GM12865 (cell line): ENCODE data around the gene CYP27A1.

Experiments used
- DNase-seq: peaks from one replicate; pipeline ENCODE4 v3.0.0; 2010; ENCODE audit warnings: low read depth
- H3K4me3 ChIP-seq: 2 replicates; pipeline ENCODE4 v1.5.1; 2011; ENCODE audit warnings: mild to moderate bottlenecking, low read depth, low read length, control low read depth
- CTCF ChIP-seq: IDR thresholded peaks from 2 replicates; pipeline ENCODE4 v1.5.1; 2011; ENCODE audit warnings: low read length, control low read depth, low read depth, inconsistent platforms; ENCODE audit not compliant: insufficient read depth; ENCODE audit errors: missing control alignments

Gene CYP27A1

GRCh38 chr2:218783688-218784087 is 1.7 kb downstream of the CYP27A1 start:
- no peak for TF ChIP-seq CTCF
- no peak overlapping the region for H3K4me3 ChIP-seq
- no peak for DNase-seq

GRCh38 chr2:218785103-218785502 is 3.2 kb downstream of the CYP27A1 start:
- DNase-seq: no peak
- H3K4me3 ChIP-seq: no peak overlapping the region
- no peak for TF ChIP-seq CTCF

GRCh38 chr2:218786133-218786532 is 4.2 kb downstream of the CYP27A1 start:
- DNase-seq: no peak
- no peak overlapping the region for H3K4me3 ChIP-seq
- no peak for TF ChIP-seq CTCF

DNA sequence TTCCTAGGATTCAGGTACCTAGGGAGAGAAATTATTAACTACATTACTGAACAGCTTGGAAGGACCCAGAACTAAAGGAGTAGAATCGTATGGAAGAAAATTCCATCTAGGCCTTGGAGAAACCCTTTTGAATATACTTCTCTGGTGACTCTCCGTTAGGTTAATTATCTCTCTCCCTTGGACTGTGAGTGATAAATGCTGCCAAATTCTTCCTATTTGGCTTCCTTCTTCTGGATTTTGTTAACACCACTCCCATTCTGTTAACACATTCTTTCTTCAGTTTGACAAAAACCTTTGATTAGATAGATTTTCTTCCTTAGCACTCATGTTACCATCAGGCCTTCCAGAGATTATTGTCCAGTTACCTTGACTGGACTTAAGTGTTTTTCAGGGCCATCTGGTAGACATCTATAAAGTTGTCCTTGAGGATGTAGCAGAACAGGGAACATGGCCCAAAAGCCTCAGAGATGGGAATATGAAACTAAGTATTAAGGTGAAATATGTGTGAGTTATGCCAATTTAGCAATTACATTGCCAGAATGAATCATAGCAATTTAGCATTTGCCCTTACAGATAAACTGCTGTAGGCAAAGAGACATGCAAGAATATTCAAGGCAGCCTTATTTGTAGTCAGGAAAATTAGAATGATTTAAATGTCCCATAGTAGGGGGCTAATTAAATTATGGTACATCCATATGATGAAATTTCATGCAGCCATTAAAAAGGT is 6.7 kb downstream of the CYP27A1 start:
- no peak for DNase-seq
- H3K4me3 ChIP-seq: no peak overlapping the region
- no peak for TF ChIP-seq CTCF

GRCh38 chr2:218792433-218792832 is 10.5 kb downstream of the CYP27A1 start:
- no peak for TF ChIP-seq CTCF
- DNase-seq: no peak
- no peak overlapping the region for H3K4me3 ChIP-seq

DNA sequence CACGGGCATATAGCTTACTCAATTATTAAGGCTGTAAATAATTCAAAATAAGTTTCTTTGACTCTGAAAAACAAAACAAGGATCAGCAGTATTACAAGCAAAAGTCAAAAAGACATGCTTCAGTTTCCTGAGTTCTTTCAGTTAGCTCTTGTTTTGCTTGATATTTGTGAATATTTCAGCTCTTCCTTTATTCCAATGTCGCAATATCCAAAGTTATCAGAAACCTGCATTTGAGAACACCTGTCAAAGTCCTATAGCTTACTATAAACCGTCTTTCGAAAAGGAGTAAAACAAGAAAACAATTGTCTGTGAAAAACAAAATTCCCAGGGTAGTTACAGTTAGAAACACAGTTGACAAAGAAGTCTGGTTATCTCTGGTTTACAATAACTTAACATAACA is 14.7 kb downstream of the CYP27A1 start:
- H3K4me3 ChIP-seq: no peak overlapping the region
- no peak for TF ChIP-seq CTCF
- DNase-seq: no peak
